ENCODE measurements around the gene ANXA3. TPM values are rescaled to one million over a fixed set of nuclear protein-coding genes. Genes with fewer than 3 reads are reported as not detected.
A peak's percentile ranks its signal among the peaks of the same experiment; 100 is the strongest.

Gene ANXA3
- total and polyA plus RNA-seq, 12 donors: 0.72 to 14.1 (median 3.8) TPM

DNA sequence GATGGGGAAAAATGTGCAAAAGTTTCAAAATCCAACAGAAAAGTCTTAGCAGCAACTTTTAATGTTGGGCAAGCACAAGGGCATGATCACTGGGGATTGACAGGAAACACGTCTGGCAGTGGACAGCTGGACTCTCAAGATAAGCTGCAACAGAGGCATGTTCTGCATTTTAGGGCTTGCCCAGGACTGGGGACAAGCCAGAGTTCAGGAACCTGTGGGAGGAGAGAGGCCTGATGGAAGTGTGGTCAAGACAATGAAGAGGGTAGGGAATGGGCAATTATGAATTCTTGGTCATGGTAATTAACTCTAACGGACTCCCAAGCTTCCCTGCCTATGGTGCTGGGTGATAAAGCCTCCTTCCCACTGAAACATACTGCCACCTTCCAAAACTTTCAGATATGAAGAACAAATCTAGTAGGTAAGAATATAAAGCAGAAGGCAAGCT lies 48.4 kb downstream of the ANXA3 start:
- Histone ChIP-seq H3K4me3 (no peak overlapping the region), H3K27ac (no peak overlapping the region), H3K27me3 (no peaks in the 10 kb centered on the region), H3K4me1 (replicated peaks in 1 of 2) (no peaks in the 10 kb centered on the region), H3K9me3 (replicated peaks in 1 of 3) (no peaks in the 10 kb centered on the region), H3K36me3 (replicated peaks in 1 of 2) (no peaks in the 10 kb centered on the region)
- intact Hi-C loops (cut with DNase I): no loop called here
- TF ChIP-seq POLR2A (IDR thresholded peaks at IDR 0.05): no peak
- TF ChIP-seq, protein P1, sequence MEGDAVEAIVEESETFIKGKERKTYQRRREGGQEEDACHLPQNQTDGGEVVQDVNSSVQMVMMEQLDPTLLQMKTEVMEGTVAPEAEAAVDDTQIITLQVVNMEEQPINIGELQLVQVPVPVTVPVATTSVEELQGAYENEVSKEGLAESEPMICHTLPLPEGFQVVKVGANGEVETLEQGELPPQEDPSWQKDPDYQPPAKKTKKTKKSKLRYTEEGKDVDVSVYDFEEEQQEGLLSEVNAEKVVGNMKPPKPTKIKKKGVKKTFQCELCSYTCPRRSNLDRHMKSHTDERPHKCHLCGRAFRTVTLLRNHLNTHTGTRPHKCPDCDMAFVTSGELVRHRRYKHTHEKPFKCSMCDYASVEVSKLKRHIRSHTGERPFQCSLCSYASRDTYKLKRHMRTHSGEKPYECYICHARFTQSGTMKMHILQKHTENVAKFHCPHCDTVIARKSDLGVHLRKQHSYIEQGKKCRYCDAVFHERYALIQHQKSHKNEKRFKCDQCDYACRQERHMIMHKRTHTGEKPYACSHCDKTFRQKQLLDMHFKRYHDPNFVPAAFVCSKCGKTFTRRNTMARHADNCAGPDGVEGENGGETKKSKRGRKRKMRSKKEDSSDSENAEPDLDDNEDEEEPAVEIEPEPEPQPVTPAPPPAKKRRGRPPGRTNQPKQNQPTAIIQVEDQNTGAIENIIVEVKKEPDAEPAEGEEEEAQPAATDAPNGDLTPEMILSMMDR (IDR thresholded peaks at IDR 0.05): no peak
- peak in 3 of 7 donors; percentile 17 to 34 (median 23) for DNase-seq
- WGBS, 4 donors: 46 to 58% (median 51%) methylated on average over 2 of the region's 2 CpGs

DNA sequence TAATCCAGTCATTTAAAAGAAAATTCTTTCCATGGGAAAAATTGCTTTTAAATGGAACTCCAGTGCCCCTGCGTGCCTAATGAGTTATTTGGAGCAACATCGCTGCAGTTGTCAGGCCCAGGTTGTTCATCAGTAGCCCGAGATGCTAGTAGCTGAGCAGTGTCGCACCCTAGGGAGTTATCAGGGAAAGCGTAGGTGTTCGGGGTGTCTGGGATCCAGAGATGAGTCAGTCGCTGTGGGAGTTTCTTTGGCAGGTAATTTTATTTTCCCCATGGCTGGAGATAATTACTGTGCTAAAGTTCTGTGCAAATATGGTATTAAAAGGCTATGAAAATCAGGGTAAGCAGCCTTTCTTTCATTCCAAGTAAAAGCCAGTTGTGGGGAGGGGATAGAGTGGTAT lies 49.4 kb downstream of the ANXA3 start:
- no peak for TF ChIP-seq POLR2A (IDR thresholded peaks at IDR 0.05)
- TF ChIP-seq, protein P1 (IDR thresholded peaks at IDR 0.05): no peak
- no peaks in the 10 kb centered on the region for H3K9me3 ChIP-seq (replicated peaks in 1 of 3)

DNA sequence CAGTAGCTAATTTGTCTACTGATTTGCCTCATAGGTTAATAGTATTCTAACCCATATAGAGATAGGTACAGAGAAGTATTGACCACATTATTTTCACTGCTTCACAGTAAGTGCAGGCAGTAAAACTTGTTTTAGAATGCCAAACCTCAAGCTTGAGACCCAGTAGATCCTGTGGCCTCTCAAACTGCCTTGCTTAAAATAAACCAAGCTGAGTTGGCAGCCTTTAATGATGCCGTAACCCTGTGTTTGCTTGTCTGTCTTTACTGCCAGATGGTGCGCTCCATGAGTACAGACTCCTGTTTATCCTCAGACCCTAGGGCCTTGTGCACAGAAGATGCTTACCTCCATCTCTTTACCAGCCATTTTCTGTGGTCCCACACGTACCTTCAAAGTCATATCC lies 50.8 kb downstream of the ANXA3 start:
- H3K27ac ChIP-seq: no peak overlapping the region
- H3K9me3 ChIP-seq (replicated peaks in 1 of 3): no peaks in the 10 kb centered on the region
- no peak for DNase-seq
- no peaks in the 10 kb centered on the region for H3K36me3 ChIP-seq (replicated peaks in 1 of 2)
- H3K4me3 ChIP-seq: no peak overlapping the region
- no peaks in the 10 kb centered on the region for H3K27me3 ChIP-seq
- WGBS, 4 donors: 76 to 93% (median 86%) methylated on average over 3 of the region's 3 CpGs
- no peak for TF ChIP-seq POLR2A (IDR thresholded peaks at IDR 0.05)
- TF ChIP-seq, protein P1 (IDR thresholded peaks at IDR 0.05): no peak
- intact Hi-C loops (cut with DNase I): no loop called here
- H3K4me1 ChIP-seq (replicated peaks in 1 of 2): no peaks in the 10 kb centered on the region

More for the DNA sequence above, 49.4 kb downstream of the ANXA3 start:
- intact Hi-C loops (cut with DNase I): no loop called here
- 82 to 87% (median 84%) methylated on average over 7 of the region's 7 CpGs for WGBS, 4 donors
- Histone ChIP-seq H3K36me3 (replicated peaks in 1 of 2) (no peaks in the 10 kb centered on the region), H3K27me3 (no peaks in the 10 kb centered on the region), H3K4me1 (replicated peaks in 1 of 2) (no peaks in the 10 kb centered on the region), H3K27ac (no peak overlapping the region), H3K4me3 (no peak overlapping the region)
- no peak for DNase-seq

- no peaks in the 10 kb centered on the region for H3K36me3 ChIP-seq (replicated peaks in 1 of 2)
- no peak for TF ChIP-seq POLR2A (IDR thresholded peaks at IDR 0.05)
- WGBS, 4 donors: 87 to 96% (median 89%) methylated on average over 3 of the region's 3 CpGs
These were observed 51.8 kb downstream of the ANXA3 start for GRCh38 chr4:78603384-78603783.

GRCh38 chr4:78604988-78605387 lies 53.4 kb downstream of the ANXA3 start:
- H3K4me1 ChIP-seq (replicated peaks in 1 of 2): peaks cover 0 to 7% of the 10 kb centered on the region in 2 donors
- no peak overlapping the region for H3K27ac ChIP-seq
- H3K4me3 ChIP-seq: no peak overlapping the region
- no peaks in the 10 kb centered on the region for H3K9me3 ChIP-seq (replicated peaks in 1 of 3)
- TF ChIP-seq, protein P1 (IDR thresholded peaks at IDR 0.05): no peak
- TF ChIP-seq POLR2A (IDR thresholded peaks at IDR 0.05): no peak
- no peak for DNase-seq
- H3K27me3 ChIP-seq: no peaks in the 10 kb centered on the region
- WGBS, 4 donors: 70 to 85% (median 79%) methylated on average over 2 of the region's 2 CpGs
- intact Hi-C loops (cut with DNase I): no loop called here
- no peaks in the 10 kb centered on the region for H3K36me3 ChIP-seq (replicated peaks in 1 of 2)

More at GRCh38 chr4:78603384-78603783, 51.8 kb downstream of the ANXA3 start:
- no peak for DNase-seq
- intact Hi-C loops (cut with DNase I): no loop called here
- Histone ChIP-seq H3K27me3 (no peaks in the 10 kb centered on the region), H3K27ac (no peak overlapping the region), H3K9me3 (replicated peaks in 1 of 3) (no peaks in the 10 kb centered on the region), H3K4me3 (no peak overlapping the region), H3K4me1 (replicated peaks in 1 of 2) (no peaks in the 10 kb centered on the region)

Data from adrenal gland (tissue), 12 donors.